GM19351 (cell line): ENCODE results near the gene ZNF277.
"Not testable (repeated sequence)": the region's sequence is repeated elsewhere in the genome, so short reads cannot be mapped to it uniquely, and the experiment has no call there.

Source experiments
- ATAC-seq: cut with Tn5 transposase; IDR thresholded peaks from one replicate; pipeline ENCODE4 v1.9.1; 2021; ENCODE audit warnings: mild to moderate bottlenecking, moderate library complexity; ENCODE audit not compliant: unreplicated experiment

ZNF277 gene

DNA sequence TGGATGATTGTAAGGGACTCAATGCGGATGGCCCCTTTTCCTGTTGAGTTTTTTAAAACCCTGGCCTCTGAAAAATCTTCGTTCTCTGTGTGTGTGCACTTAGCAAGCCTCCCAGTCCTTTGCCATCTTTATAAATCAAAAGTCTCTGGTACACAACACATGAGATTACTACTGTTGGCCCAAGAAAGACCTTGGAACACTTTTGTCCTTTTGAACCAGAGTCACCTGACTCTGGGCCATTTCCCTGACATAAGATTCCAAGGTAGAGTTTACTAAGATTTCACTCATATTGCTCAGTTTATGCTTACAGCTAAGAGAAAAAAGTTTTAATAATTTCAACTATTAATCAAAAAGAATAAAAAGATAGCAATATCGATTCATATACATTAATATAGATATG, 179.0 kb downstream of the ZNF277 start:
- no peak for ATAC-seq

DNA sequence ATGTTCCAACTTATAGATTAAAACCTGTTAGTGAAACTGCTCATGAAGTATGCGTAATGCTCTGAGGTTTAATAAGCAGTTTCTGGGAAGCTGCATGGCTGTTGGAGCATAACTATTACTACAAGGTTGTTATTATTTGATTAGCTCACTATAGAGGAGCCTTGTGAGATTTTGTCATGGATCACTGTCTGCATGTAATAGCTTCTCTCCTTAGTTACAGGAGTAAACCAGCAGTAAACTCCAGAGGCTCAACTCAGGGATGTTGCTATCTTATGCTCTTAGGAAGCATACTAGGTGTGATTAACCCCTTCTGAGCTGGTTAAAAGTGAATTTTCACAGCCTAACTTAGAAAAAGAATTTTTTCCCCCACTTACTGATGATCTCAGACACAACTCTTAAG, 180.1 kb downstream of the ZNF277 start:
- ATAC-seq = no peak

- no peak for ATAC-seq
Measured at GRCh38 chr7:112390167-112390566, 183.7 kb downstream of the ZNF277 start.

- ATAC-seq = not testable (repeated sequence)
Measured at GRCh38 chr7:112391079-112391821, 184.8 kb downstream of the ZNF277 start.

- peak; percentile 77 for ATAC-seq
Measured at GRCh38 chr7:112391841-112392286, 185.4 kb downstream of the ZNF277 start.
